ENCODE results near the gene ZCCHC14.

GRCh38 chr16:87474566-87474996 is 18.2 kb downstream of the ZCCHC14 start:
- no peak for TF ChIP-seq CHD2 (IDR thresholded peaks at IDR 0.05; ENCODE audit: low read length, partially characterized antibody)
- TF ChIP-seq RCOR1 (IDR thresholded peaks at IDR 0.05; ENCODE audit: low read depth, low read length), result no peak
- no peak for TF ChIP-seq CTCF (IDR thresholded peaks at IDR 0.05)
- TF ChIP-seq MAX (IDR thresholded peaks at IDR 0.05), result no peak
- TF ChIP-seq POLR2A (IDR thresholded peaks at IDR 0.05; ENCODE audit: low read length), result no peak
- no peak for TF ChIP-seq CBX2 (IDR thresholded peaks at IDR 0.05; ENCODE audit: borderline replicate concordance, low read depth)
- TF ChIP-seq MYC (IDR thresholded peaks at IDR 0.05; ENCODE audit: borderline replicate concordance, low read length), result no peak
- TF ChIP-seq NPAS2 (CRISPR knock-in tag; IDR thresholded peaks at IDR 0.05; ENCODE audit: borderline replicate concordance), result no peak
- no peak for TF ChIP-seq ZSCAN20 (CRISPR knock-in tag; IDR thresholded peaks at IDR 0.05)
- no peak for TF ChIP-seq RAD21 (conservative IDR thresholded peaks at IDR 0.05 in 1 of 2, IDR thresholded peaks at IDR 0.05 in 1 of 2)
- no peak for TF ChIP-seq KDM1A (IDR thresholded peaks at IDR 0.05; ENCODE audit: low read depth)
- TF ChIP-seq SMC3 (IDR thresholded peaks at IDR 0.05), result no peak

All from A549 (cell line).